NCI-H2196 treated with DMSO at 0.1 percent for 48 hours (cell line): ENCODE results near the gene OMP.

ENCODE experiments used
- DNase-seq: peaks from one replicate; lab custom pipeline; 2025; ENCODE audit not compliant: unreplicated experiment; lab: John Stamatoyannopoulos, UW

OMP gene

GRCh38 chr11:77068457-77069335, 33.9 kb upstream of the OMP start:
- DNase-seq: no peak

GRCh38 chr11:77069336-77069968, 33.2 kb upstream of the OMP start:
- DNase-seq: no peak

- DNase-seq: no peak
Measured at GRCh38 chr11:77069969-77070582, 32.6 kb upstream of the OMP start.

- DNase-seq: no peak
Measured at GRCh38 chr11:77071077-77071476, 31.6 kb upstream of the OMP start.

GRCh38 chr11:77071671-77072605, 30.7 kb upstream of the OMP start:
- DNase-seq: no peak

GRCh38 chr11:77072851-77073327, 29.8 kb upstream of the OMP start:
- no peak for DNase-seq

DNA sequence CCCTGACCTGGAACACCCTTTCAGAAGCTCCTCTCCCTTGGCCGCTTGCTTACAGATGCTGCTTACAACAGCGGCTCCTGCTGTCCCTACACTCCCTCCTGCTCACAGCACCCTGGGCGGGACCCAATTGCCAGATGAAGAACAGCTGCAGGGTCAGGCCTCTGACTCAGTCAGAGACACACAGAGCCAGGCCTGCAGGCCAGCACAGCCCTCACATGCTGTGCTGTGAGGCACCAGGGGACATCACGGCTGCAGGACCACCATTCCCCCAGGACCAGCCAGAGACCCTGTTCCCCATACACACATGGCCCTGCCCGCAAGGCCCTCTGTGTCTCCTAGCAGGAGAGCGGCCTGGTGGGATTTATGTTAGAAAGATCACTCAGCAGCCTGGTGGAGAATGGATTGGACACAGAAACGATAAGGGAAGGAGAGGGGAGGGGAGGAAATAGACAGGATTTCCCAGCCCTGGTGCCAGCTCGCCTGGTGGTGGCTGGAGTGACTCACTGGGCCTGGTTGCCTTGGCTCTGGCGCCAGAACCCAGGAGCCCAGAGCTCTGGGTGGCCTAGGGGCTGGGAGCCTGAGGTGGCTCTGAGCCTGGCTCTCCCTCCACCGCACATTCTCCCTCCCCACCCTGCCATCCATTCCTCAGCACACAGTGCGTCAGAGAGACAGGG, 29.2 kb upstream of the OMP start:
- peak; percentile 14 for DNase-seq

DNA sequence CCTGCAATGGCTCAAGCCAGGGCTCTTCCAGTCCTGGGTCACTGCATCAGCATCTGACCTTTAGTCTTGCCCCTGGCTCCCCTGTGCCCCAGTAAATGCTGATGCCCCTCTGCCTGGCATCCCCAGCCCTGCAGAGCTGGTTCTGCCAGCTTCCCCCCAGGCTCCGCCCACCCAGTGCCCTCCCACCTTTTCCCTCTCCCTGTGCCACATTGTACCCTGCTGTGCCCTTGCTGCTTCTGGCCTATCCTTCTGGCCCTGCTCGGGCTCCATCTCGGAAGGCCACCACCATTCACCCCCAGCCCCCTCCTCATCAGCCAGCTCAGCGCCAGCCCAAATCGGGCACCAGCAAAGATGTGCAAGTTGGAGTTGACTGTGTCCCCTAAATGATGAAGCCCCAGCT, 28.4 kb upstream of the OMP start:
- no peak for DNase-seq

- DNase-seq: no peak
Measured at GRCh38 chr11:77074626-77075221, 27.9 kb upstream of the OMP start.

GRCh38 chr11:77075425-77075905, 27.2 kb upstream of the OMP start:
- no peak for DNase-seq

GRCh38 chr11:77079666-77080065, 23.0 kb upstream of the OMP start:
- DNase-seq: no peak

- no peak for DNase-seq
Measured at GRCh38 chr11:77080643-77081210, 21.9 kb upstream of the OMP start.

DNA sequence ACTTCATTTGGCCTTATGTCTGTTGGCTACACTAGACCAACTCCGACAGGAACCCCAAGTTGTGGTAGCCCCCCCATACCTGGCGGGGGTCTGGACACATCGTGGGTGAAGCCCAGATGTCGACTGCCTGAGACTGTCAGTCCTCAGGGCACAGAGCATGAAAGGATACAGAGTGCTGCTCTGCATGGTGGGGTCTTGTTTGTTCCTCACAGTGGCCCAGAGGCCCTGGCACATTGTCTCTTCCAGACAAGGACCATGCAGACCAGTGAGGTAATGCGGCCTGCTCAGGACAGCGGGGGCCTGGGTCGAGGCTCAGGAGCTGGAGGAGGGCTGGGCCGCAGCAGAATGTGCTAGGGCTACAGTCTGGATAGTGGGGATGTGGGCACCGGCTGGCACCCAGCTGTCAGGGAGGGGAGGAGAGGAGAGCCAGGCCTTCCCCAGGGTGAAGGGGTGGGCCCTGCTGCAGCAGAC, 21.2 kb upstream of the OMP start:
- DNase-seq: no peak

GRCh38 chr11:77081976-77082836, 20.4 kb upstream of the OMP start:
- no peak for DNase-seq

DNA sequence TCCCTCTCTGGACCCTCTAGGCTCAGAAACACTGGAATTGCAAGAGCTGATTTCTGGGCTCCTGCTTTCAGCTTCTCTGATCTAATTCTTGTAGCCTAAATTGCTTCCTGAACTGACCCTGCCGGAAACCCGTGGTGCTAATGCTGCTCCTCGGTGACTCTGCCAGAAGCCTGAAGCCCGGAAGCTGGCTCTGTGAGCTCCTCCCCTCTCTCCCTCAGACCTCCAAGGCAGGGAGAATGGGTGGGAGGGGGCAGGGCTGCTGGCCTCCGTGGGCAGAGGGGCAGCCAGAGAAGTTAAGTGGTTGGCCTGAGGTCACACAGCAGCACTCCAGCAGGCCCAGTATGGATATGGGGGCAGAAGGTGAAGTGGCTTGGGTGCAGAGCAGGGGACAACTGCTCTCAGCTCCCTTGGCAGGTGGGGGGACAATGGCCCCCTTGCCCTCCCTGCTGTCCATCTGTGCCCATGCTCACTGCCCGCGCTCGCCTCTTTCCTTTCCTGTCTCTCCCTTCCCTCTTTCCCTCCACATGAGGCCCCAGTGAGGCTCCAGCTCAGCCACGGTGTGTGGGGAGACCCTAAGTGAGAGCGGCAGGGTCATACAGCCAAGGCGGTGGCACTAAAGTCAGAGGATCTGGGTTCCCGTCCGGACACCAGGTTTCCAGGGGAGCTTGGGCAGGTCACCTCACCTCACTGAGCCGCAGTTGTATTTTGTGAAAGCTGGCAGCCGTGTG, 19.6 kb upstream of the OMP start:
- no peak for DNase-seq

DNA sequence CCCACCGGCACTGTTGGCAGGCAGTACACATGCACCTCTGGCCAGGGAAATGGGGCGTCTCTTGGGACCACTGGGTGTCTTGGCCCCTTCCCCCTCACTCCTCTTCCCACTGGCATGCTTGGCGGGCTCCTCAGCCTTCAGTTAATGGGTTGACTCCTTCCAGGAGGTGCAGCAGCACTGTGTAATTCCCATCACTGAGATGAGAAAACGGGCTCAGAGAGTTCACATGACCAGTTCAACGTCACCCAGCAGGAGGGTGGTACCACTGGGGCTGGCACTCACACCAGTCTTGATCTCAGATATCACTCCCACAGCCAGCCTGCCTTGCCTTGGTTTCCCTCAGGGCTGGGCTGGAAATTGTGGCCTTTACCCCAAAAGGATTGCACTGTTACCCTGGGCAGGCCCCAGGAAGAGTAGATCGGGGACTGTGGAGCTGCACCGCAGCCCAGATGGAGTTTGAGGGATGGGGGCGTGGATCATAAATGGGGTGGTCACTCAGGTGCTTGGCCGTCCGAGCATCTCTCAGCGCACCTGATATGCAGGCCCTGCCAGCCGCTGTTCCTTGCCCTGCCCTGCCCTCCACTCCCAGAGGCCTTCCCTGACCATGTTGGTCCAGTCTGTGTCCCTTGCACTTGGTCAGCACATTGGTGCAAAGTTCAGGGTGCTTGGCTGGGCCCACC, 18.9 kb upstream of the OMP start:
- DNase-seq: no peak

- no peak for DNase-seq
Measured at GRCh38 chr11:77084581-77085191, 18.0 kb upstream of the OMP start.
